ENCODE measurements around the gene TMCO2.

TMCO2 gene

GRCh38 chr1:40241362-40241761, 6.4 kb upstream of the TMCO2 start:
- in situ Hi-C loops (cut with HindIII; ENCODE audit: low pct_ligation_motif_present, low sequenced_read_pairs) = no loop called here
- no peak for TF ChIP-seq CTCF (IDR thresholded peaks at IDR 0.05; ENCODE audit: low read depth, low read length, missing control alignments)
- Histone ChIP-seq H3K27me3 (replicated peaks) (no peaks in the 10 kb centered on the region), H3K4me3 (ENCODE audit: low read depth, low read length) (no peak overlapping the region), H3K27ac (peak overlapping the region; percentile 81), H3K36me3 (replicated peaks) (peaks cover 22% of the 10 kb centered on the region)
- DNase-seq = no peak

- Histone ChIP-seq H3K27ac (peak overlapping the region; percentile 35), H3K4me3 (ENCODE audit: low read depth, low read length) (no peak overlapping the region), H3K27me3 (replicated peaks) (no peaks in the 10 kb centered on the region), H3K36me3 (replicated peaks) (peaks cover 5% of the 10 kb centered on the region)
- no peak for TF ChIP-seq CTCF (IDR thresholded peaks at IDR 0.05; ENCODE audit: low read depth, low read length, missing control alignments)
- in situ Hi-C loops (cut with HindIII; ENCODE audit: low pct_ligation_motif_present, low sequenced_read_pairs) = no loop called here
- DNase-seq = no peak
Measured at GRCh38 chr1:40243351-40243750, 4.4 kb upstream of the TMCO2 start.

GRCh38 chr1:40244138-40244744, 3.5 kb upstream of the TMCO2 start:
- Histone ChIP-seq H3K27ac (no peak overlapping the region), H3K36me3 (replicated peaks) (no peaks in the 10 kb centered on the region), H3K27me3 (replicated peaks) (no peaks in the 10 kb centered on the region), H3K4me3 (ENCODE audit: low read depth, low read length) (no peak overlapping the region)
- in situ Hi-C loops (cut with HindIII; ENCODE audit: low pct_ligation_motif_present, low sequenced_read_pairs) = no loop called here
- DNase-seq = no peak
- TF ChIP-seq CTCF (IDR thresholded peaks at IDR 0.05; ENCODE audit: low read depth, low read length, missing control alignments) = no peak

GRCh38 chr1:40245686-40246085, 2.1 kb upstream of the TMCO2 start:
- Histone ChIP-seq H3K36me3 (replicated peaks) (no peaks in the 10 kb centered on the region), H3K27me3 (replicated peaks) (no peaks in the 10 kb centered on the region), H3K4me3 (ENCODE audit: low read depth, low read length) (no peak overlapping the region), H3K27ac (no peak overlapping the region)
- TF ChIP-seq CTCF (IDR thresholded peaks at IDR 0.05; ENCODE audit: low read depth, low read length, missing control alignments) = no peak
- in situ Hi-C loops (cut with HindIII; ENCODE audit: low pct_ligation_motif_present, low sequenced_read_pairs) = no loop called here
- DNase-seq = no peak

- H3K36me3 ChIP-seq (replicated peaks) = no peaks in the 10 kb centered on the region
- in situ Hi-C loops (cut with HindIII; ENCODE audit: low pct_ligation_motif_present, low sequenced_read_pairs) = no loop called here
- no peak for DNase-seq
- H3K4me3 ChIP-seq (ENCODE audit: low read depth, low read length) = no peak overlapping the region
- TF ChIP-seq CTCF (IDR thresholded peaks at IDR 0.05; ENCODE audit: low read depth, low read length, missing control alignments) = no peak
- no peak overlapping the region for H3K27ac ChIP-seq
- no peaks in the 10 kb centered on the region for H3K27me3 ChIP-seq (replicated peaks)
Measured at GRCh38 chr1:40248412-40248811, 675 bp downstream of the TMCO2 start.

- H3K4me3 ChIP-seq (ENCODE audit: low read depth, low read length) = no peak overlapping the region
- no peaks in the 10 kb centered on the region for H3K27me3 ChIP-seq (replicated peaks)
- no peak for DNase-seq
- no peak overlapping the region for H3K27ac ChIP-seq
- no peaks in the 10 kb centered on the region for H3K36me3 ChIP-seq (replicated peaks)
- no peak for TF ChIP-seq CTCF (IDR thresholded peaks at IDR 0.05; ENCODE audit: low read depth, low read length, missing control alignments)
- in situ Hi-C loops (cut with HindIII; ENCODE audit: low pct_ligation_motif_present, low sequenced_read_pairs) = no loop called here
Measured at GRCh38 chr1:40251456-40251855, 3.7 kb downstream of the TMCO2 start.
